ENCODE measurements around the gene FAM228B. TPM values are rescaled to one million over a fixed set of nuclear protein-coding genes. Genes with fewer than 3 reads are reported as not detected.

FAM228B gene
- total RNA-seq, 1 donor from 2014 or later, result 26.2 TPM

DNA sequence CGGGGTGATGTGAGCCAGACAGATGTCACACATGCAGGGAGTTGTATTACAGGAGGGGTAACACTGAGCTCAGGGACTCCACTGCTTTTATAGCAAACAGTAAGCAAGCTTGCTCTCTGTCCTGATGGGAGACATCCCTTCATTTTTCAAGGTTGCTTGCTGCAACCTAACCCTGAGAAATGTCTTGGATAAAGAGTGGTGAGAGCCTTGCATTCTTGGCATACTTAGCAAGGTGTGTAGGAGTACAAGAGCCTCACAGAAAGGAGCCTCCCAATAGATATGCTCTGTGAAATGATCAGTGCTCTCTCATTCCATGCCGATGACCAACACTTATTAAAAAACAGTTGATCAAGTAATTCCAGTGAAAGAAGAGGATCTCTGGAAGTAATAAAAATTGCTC, 8.2 kb upstream of the FAM228B start:
- Mint-ChIP-seq H3K27ac (no peak overlapping the region), H3K36me3 (ENCODE audit: low read depth) (no peaks in the 10 kb centered on the region), H3K4me1 (no peaks in the 10 kb centered on the region), H3K4me3 (no peak overlapping the region), H3K27me3 (no peaks in the 10 kb centered on the region), H3K9me3 (no peaks in the 10 kb centered on the region)
- intact Hi-C loops (cut with micrococcal nuclease), result no loop called here
- TF ChIP-seq, protein P1, sequence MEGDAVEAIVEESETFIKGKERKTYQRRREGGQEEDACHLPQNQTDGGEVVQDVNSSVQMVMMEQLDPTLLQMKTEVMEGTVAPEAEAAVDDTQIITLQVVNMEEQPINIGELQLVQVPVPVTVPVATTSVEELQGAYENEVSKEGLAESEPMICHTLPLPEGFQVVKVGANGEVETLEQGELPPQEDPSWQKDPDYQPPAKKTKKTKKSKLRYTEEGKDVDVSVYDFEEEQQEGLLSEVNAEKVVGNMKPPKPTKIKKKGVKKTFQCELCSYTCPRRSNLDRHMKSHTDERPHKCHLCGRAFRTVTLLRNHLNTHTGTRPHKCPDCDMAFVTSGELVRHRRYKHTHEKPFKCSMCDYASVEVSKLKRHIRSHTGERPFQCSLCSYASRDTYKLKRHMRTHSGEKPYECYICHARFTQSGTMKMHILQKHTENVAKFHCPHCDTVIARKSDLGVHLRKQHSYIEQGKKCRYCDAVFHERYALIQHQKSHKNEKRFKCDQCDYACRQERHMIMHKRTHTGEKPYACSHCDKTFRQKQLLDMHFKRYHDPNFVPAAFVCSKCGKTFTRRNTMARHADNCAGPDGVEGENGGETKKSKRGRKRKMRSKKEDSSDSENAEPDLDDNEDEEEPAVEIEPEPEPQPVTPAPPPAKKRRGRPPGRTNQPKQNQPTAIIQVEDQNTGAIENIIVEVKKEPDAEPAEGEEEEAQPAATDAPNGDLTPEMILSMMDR (IDR thresholded peaks at IDR 0.05), result no peak
- ChIA-PET CTCF (no interaction called here), POLR2A (no interaction called here)
- ATAC-seq (ENCODE audit: low read depth) (no peak), DNase-seq (no peak)

DNA sequence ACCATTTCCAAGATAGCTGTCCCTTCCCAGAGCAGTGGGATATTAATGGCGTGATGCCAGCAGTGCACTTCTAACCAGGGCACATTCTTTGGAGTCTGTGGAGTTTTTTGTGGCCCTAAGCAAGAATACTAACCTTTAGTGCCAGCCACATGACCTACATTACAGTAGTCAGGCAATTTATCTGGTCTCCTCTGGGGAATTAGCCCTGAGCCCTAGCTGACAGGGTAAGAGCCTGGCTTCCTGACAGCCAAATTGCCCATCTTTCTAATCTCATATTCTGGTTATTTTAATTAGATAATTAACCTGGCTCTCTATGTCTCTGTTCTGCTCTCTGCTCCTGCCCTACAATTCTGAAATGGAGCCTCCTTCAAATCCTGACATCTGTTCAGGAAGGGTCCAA, 5.4 kb upstream of the FAM228B start:
- H3K4me3 Mint-ChIP-seq, result no peak overlapping the region
- H3K27me3 Mint-ChIP-seq, result no peaks in the 10 kb centered on the region
- DNase-seq, result no peak
- CTCF ChIA-PET, result no interaction called here
- TF ChIP-seq, protein P1 (IDR thresholded peaks at IDR 0.05), result no peak
- no peak for ATAC-seq (ENCODE audit: low read depth)
- H3K36me3 Mint-ChIP-seq (ENCODE audit: low read depth), result no peaks in the 10 kb centered on the region
- no peaks in the 10 kb centered on the region for H3K9me3 Mint-ChIP-seq
- POLR2A ChIA-PET, result no interaction called here
- H3K4me1 Mint-ChIP-seq, result peaks cover 6% of the 10 kb centered on the region
- H3K27ac Mint-ChIP-seq, result no peak overlapping the region
- intact Hi-C loops (cut with micrococcal nuclease), result no loop called here

- Mint-ChIP-seq H3K27ac (peak overlapping the region; percentile 69), H3K27me3 (no peaks in the 10 kb centered on the region), H3K4me3 (no peak overlapping the region), H3K4me1 (peaks cover 15% of the 10 kb centered on the region), H3K9me3 (no peaks in the 10 kb centered on the region), H3K36me3 (ENCODE audit: low read depth) (no peaks in the 10 kb centered on the region)
- intact Hi-C loops (cut with micrococcal nuclease), result no loop called here
- TF ChIP-seq, protein P1 (IDR thresholded peaks at IDR 0.05), result no peak
- ChIA-PET CTCF (interaction anchor here (1.2 kb wide), 1 partner anchor 37 kb away, joined by 3 read pairs; the partner anchor contains the start of gene TP53I3), POLR2A (interaction anchor here (1.5 to 2.2 kb wide), 2 partner anchors 37 to 45 kb away, joined by 4 to 12 read pairs; partner anchors contain the start of gene SF3B6)
- ATAC-seq (ENCODE audit: low read depth) (no peak), DNase-seq (no peak)
Measured at GRCh38 chr2:24121066-24121465, 2.2 kb upstream of the FAM228B start.

DNA sequence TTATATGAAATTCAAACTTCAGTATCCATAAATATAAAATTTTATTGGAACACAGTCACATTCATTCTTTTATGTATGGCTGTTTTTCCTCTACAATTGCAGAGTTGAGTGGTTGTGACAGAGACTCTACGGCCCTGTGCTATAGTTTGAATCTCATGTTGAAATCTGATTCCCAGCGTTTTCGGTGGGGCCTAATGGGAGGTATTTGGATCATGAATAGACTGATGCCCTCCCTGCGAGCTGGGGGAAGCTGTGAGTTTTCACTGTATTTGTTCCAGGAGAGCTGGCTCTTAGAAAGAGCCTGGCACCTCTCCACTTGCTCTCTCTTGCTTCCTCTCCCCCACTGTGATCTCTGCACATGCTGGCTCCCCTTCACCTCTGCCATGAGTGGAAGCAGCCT, 1.8 kb upstream of the FAM228B start:
- no peak for DNase-seq
- intact Hi-C loops (cut with micrococcal nuclease), result no loop called here
- Mint-ChIP-seq H3K4me1 (peaks cover 15% of the 10 kb centered on the region), H3K36me3 (ENCODE audit: low read depth) (no peaks in the 10 kb centered on the region), H3K27ac (no peak overlapping the region), H3K4me3 (no peak overlapping the region), H3K27me3 (no peaks in the 10 kb centered on the region), H3K9me3 (no peaks in the 10 kb centered on the region)
- no peak for ATAC-seq (ENCODE audit: low read depth)
- ChIA-PET CTCF (interaction anchor here (1.2 kb wide), 1 partner anchor 37 kb away, joined by 3 read pairs; the partner anchor contains the start of gene TP53I3), POLR2A (interaction anchor here (1.2 to 2.2 kb wide), 2 partner anchors 37 to 45 kb away, joined by 5 to 12 read pairs; partner anchors contain the start of genes SF3B6 and TP53I3)
- TF ChIP-seq, protein P1 (IDR thresholded peaks at IDR 0.05), result no peak

DNA sequence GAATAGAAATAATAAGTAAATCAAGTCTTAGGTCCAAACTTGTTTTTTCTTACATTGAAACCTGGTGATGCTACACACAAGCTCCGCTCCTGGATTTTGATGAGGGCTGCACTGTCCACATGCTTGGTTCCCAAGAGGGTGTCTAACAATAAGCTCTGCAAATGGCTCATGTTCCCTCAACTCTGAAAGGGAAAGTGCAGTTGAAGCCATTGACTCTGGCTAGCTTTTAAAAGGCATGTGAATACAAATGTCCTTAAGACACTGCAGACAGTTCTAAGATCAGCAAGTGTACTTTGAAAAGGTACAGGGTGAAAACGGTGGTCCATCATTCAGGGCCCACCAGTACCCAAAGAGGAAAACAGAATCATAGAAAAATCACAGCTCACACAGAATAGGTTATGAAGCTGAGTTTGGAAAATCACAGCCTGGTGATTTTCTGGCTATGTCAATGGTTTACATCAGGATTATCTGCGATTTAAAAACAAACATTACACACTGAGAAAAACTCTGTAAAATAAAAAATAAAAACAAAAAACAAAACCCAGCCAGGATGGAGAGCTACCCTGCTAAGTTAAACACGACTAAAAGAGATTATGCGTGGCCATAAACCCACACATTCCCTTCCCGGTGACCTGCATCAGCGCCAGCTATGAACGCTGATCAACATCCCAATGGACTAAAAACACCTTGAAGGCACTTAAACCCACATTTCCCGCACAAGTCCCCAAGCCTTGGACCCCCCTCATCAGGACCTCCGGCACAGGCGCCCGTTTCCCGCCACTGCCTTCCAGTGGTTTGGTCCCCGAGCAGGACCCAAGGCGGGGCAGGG, 689 bp upstream of the FAM228B start:
- Mint-ChIP-seq H3K4me3 (peak overlapping the region; percentile 82), H3K36me3 (ENCODE audit: low read depth) (no peaks in the 10 kb centered on the region), H3K9me3 (no peaks in the 10 kb centered on the region), H3K27ac (peak overlapping the region; percentile 83), H3K27me3 (no peaks in the 10 kb centered on the region), H3K4me1 (peaks cover 15% of the 10 kb centered on the region)
- ChIA-PET CTCF (interaction anchor here (0.5 to 1.0 kb wide), 3 partner anchors 38 to 1828 kb away, joined by 3 read pairs; partner anchors contain the start of gene TP53I3), POLR2A (interaction anchor here (0.6 to 3.1 kb wide), 4 partner anchors 36 to 195 kb away, joined by 3 to 14 read pairs (median 8); partner anchors contain the start of genes ATAD2B, SF3B6 and TP53I3)
- intact Hi-C loops (cut with micrococcal nuclease), result loop anchor here (1.0 to 2.0 kb wide), 4 partner anchors 38 to 195 kb away; partner anchors contain the start of genes ATAD2B, SF3B6, TP53I3 and WDCP
- no peak for ATAC-seq (ENCODE audit: low read depth)
- no peak for DNase-seq
- TF ChIP-seq, protein P1 (IDR thresholded peaks at IDR 0.05), result no peak
